IMR-90 (cell line): ENCODE results near the gene DCD. TPM values are rescaled to one million over a fixed set of nuclear protein-coding genes. Genes with fewer than 3 reads are reported as not detected.

Source experiments
- ATAC-seq: fragments of 200-7000 bp; cut with Tn5 transposase; 2 replicates; pipeline ENCODE4 v1.9.1; 2020; ENCODE audit warnings: low read depth, mild to moderate bottlenecking, moderate library complexity
- BruUV-seq: library from RNA; stranded (reverse); fragments of 400-500 nt; replicated peaks from 2 replicates; lab custom pipeline; 2021; lab: Mats Ljungman, UMichigan
- CTCF ChIA-PET: fragments of 300-600 bp; formaldehyde crosslinking; extraction: SDS; loops from one replicate; lab custom pipeline; 2021; ENCODE audit warnings: antibody characterized with exemption; lab: Yijun Ruan, JAX
- POLR2A ChIA-PET: fragments of 300-600 bp; sonication (Branson Sonifier 250); formaldehyde crosslinking; loops from one replicate; lab custom pipeline; 2022; ENCODE audit warnings: antibody characterized with exemption; ENCODE audit not compliant: unreplicated experiment; lab: Charles Lee
- DNase-seq: peaks from one replicate; pipeline ENCODE4 v3.0.0; 2013
- H2AFZ ChIP-seq: replicated peaks from 2 replicates; pipeline ENCODE3; 2013; ENCODE audit warnings: low read length, mild to moderate bottlenecking; ENCODE audit not compliant: poor library complexity
- H2AK5ac ChIP-seq: 2 replicates; pipeline ENCODE4 v1.6.1; 2013; ENCODE audit warnings: low read depth, low read length, inconsistent platforms
- H2AK9ac ChIP-seq: replicated peaks from 2 replicates; pipeline ENCODE3; 2013; ENCODE audit warnings: mild to moderate bottlenecking, low read depth, low read length, moderate library complexity; ENCODE audit not compliant: poor library complexity
- H2BK120ac ChIP-seq: 2 replicates; pipeline ENCODE4 v1.6.1; 2013; ENCODE audit warnings: low read depth, low read length, inconsistent platforms
- H2BK15ac ChIP-seq: 3 replicates; pipeline ENCODE4 v1.6.1; 2013; ENCODE audit warnings: low read depth, low read length, inconsistent platforms
- H2BK20ac ChIP-seq: 2 replicates; pipeline ENCODE4 v1.6.1; 2013; ENCODE audit warnings: low read depth, mild to moderate bottlenecking, inconsistent platforms, low read length, moderate library complexity
- H2BK5ac ChIP-seq: 2 replicates; pipeline ENCODE4 v1.6.1; 2013; ENCODE audit warnings: mild to moderate bottlenecking, low read depth, low read length, inconsistent platforms; ENCODE audit not compliant: poor library complexity, severe bottlenecking
- H3K14ac ChIP-seq: replicated peaks from 2 replicates; pipeline ENCODE4 v1.6.1; 2013; ENCODE audit warnings: low read depth, low read length, inconsistent platforms
- H3K18ac ChIP-seq: 2 replicates; pipeline ENCODE4 v1.6.1; 2013; ENCODE audit warnings: low read depth, low read length, control low read depth
- H3K23ac ChIP-seq: 2 replicates; pipeline ENCODE4 v1.6.1; 2013; ENCODE audit warnings: low read depth, low read length, inconsistent platforms
- H3K27ac ChIP-seq: 2 replicates; pipeline ENCODE4 v1.5.1; 2013; ENCODE audit warnings: mild to moderate bottlenecking, control low read depth, low read length; ENCODE audit not compliant: insufficient read depth
- H3K27me3 ChIP-seq: 2 replicates; pipeline ENCODE4 v1.6.1; 2013; ENCODE audit warnings: low read length; ENCODE audit not compliant: control insufficient read depth, insufficient read depth
- H3K36me3 ChIP-seq: 2 replicates; pipeline ENCODE4 v1.6.1; 2013; ENCODE audit warnings: low read length, mixed read lengths; ENCODE audit not compliant: control insufficient read depth, insufficient read depth
- H3K4ac ChIP-seq: 2 replicates; pipeline ENCODE4 v1.6.1; 2013; ENCODE audit warnings: low read depth, low read length, inconsistent platforms
- H3K4me1 ChIP-seq: 2 replicates; pipeline ENCODE4 v1.6.1; 2013; ENCODE audit warnings: low read length, mixed read lengths; ENCODE audit not compliant: control insufficient read depth, insufficient read depth
- H3K4me2 ChIP-seq: 2 replicates; pipeline ENCODE4 v1.6.1; 2013; ENCODE audit warnings: low read depth, mild to moderate bottlenecking, control low read depth, low read length, moderate library complexity
- H3K4me3 ChIP-seq: 2 replicates; pipeline ENCODE4 v1.5.1; 2013; ENCODE audit warnings: low read depth, mild to moderate bottlenecking, control low read depth, low read length, moderate library complexity; ENCODE audit not compliant: insufficient read depth
- H3K56ac ChIP-seq: 2 replicates; pipeline ENCODE4 v1.6.1; 2013; ENCODE audit warnings: low read length, inconsistent platforms; ENCODE audit not compliant: insufficient read depth; ENCODE audit errors: extremely low read depth
- H3K79me1 ChIP-seq, 2 experiments: 2 replicates each; pipeline ENCODE4 v1.6.1; 2013; ENCODE audit warnings: low read length in 2 of 2, inconsistent platforms in 1 of 2, low read depth in 1 of 2
- H3K9ac ChIP-seq: 2 replicates; pipeline ENCODE4 v1.6.1; 2013; ENCODE audit warnings: low read depth, low read length, control low read depth
- H3K9me1 ChIP-seq: 2 replicates; pipeline ENCODE4 v1.6.1; 2013; ENCODE audit warnings: low read length, inconsistent platforms; ENCODE audit not compliant: insufficient read depth
- H3K9me3 ChIP-seq: 2 replicates; pipeline ENCODE4 v1.6.1; 2013; ENCODE audit warnings: low read length; ENCODE audit not compliant: control insufficient read depth, insufficient read depth
- H4K20me1 ChIP-seq: 2 replicates; pipeline ENCODE4 v1.6.1; 2013; ENCODE audit warnings: low read length, inconsistent platforms; ENCODE audit not compliant: insufficient read depth
- H4K5ac ChIP-seq: 2 replicates; pipeline ENCODE4 v1.6.1; 2013; ENCODE audit warnings: mild to moderate bottlenecking, low read depth, low read length, control low read depth
- H4K8ac ChIP-seq, 2 experiments: 2 replicates each; pipeline ENCODE4 v1.6.1; 2013; ENCODE audit warnings: low read depth in 2 of 2, low read length in 2 of 2, control low read depth in 1 of 2, inconsistent platforms in 1 of 2
- H4K91ac ChIP-seq: 2 replicates; pipeline ENCODE4 v1.6.1; 2013; ENCODE audit warnings: low read depth, low read length, inconsistent platforms; ENCODE audit not compliant: insufficient read depth
- BHLHE40 ChIP-seq: fragments of 150-350 bp; IDR thresholded peaks from 2 replicates; pipeline ENCODE4 v1.6.1; 2016; ENCODE audit warnings: mild to moderate bottlenecking, low read depth, low read length
- MAZ ChIP-seq: IDR thresholded peaks from 2 replicates; pipeline ENCODE4 v1.6.1; 2012; ENCODE audit warnings: low read depth, mild to moderate bottlenecking, low read length, improper control_type of control experiment, moderate library complexity, borderline replicate concordance
- MXI1 ChIP-seq: IDR thresholded peaks from 2 replicates; pipeline ENCODE4 v1.6.1; 2012; ENCODE audit warnings: low read depth, mild to moderate bottlenecking, low read length, moderate library complexity, borderline replicate concordance
- POLR2A ChIP-seq: IDR thresholded peaks from 2 replicates; pipeline ENCODE4 v1.6.1; 2012; ENCODE audit warnings: mild to moderate bottlenecking, low read depth, low read length
- RAD21 ChIP-seq: IDR thresholded peaks from 2 replicates; pipeline ENCODE4 v1.6.1; 2012; ENCODE audit warnings: low read length, improper control_type of control experiment
- RCOR1 ChIP-seq: IDR thresholded peaks from 2 replicates; pipeline ENCODE4 v1.6.1; 2012; ENCODE audit warnings: mild to moderate bottlenecking, low read length, improper control_type of control experiment; ENCODE audit not compliant: insufficient replicate concordance
- RFX5 ChIP-seq: IDR thresholded peaks from 2 replicates; pipeline ENCODE4 v1.8.0; 2012; ENCODE audit warnings: low read depth, mild to moderate bottlenecking, low read length, moderate library complexity
- WGBS, 2 experiments: methylation state at CpG; one replicate each; pipeline versions ENCODE4 v1.1.5 to v1.1.7; 2013; ENCODE audit warnings: missing lambda C conversion rate in 2 of 2; ENCODE audit not compliant: insufficient read length in 1 of 2; ENCODE audit errors: extremely low coverage in 2 of 2; 5-methylcytosine and 5-hydroxymethylcytosine counted together
- dilution Hi-C: fragments of 300-500 bp; cut with HindIII; formaldehyde crosslinking; loops from one replicate; pipeline ENCODE4 v1.14.3; 2018; ENCODE audit warnings: low sequenced_read_pairs; ENCODE audit not compliant: unreplicated experiment
- in situ Hi-C: fragments of 300-500 bp; cut with MboI; formaldehyde crosslinking; loops from 3 replicates; pipeline ENCODE4 v1.14.3; 2019; ENCODE audit warnings: low sequenced_read_pairs, inconsistent platforms, mixed read lengths
- intact Hi-C: fragments of 100-400 bp; cut with micrococcal nuclease; formaldehyde crosslinking; loops from 2 replicates; pipeline ENCODE4 v1.10.0; 2022
- polyA plus RNA-seq, 3 experiments: library from polyadenylated mRNA; depleted of rRNA; stranded (reverse); fragments of >200 nt; gene quantifications; 2 replicates each; pipeline ENCODE4 v1.2.3, GENCODE V29; 2012; ENCODE audit warnings: low replicate concordance in 1 of 3
- total RNA-seq: library from RNA; depleted of rRNA; stranded (reverse); fragments of >200 nt; gene quantifications from 2 replicates; pipeline ENCODE4 v1.2.3, GENCODE V29; 2012

The DCD gene
- total and polyA plus RNA-seq, 2 of the 4 experiments (the other 2 are of a cell fraction), result not detected

- Histone ChIP-seq H4K5ac (no peak within 1 kb of the TSS), H4K20me1 (no peaks in the 10 kb centered on the region), H2AFZ (no peak within 1 kb of the TSS), H2AK9ac (no peak within 1 kb of the TSS), H3K4me3 (no peak within 1 kb of the TSS), H3K36me3 (no peaks in the 10 kb centered on the region), H3K23ac (no peak within 1 kb of the TSS), H3K79me1 (no peaks in the 10 kb centered on the region), H3K4ac (no peak within 1 kb of the TSS), H4K8ac (no peak within 1 kb of the TSS), H2BK120ac (no peak within 1 kb of the TSS), H3K9ac (no peak within 1 kb of the TSS), H2BK15ac (no peak within 1 kb of the TSS), H3K56ac (no peak within 1 kb of the TSS), H3K18ac (no peak within 1 kb of the TSS), H3K27ac (no peak within 1 kb of the TSS), H3K9me3 (no peaks in the 10 kb centered on the region), H4K91ac (no peak within 1 kb of the TSS), H3K4me2 (no peak within 1 kb of the TSS), H3K9me1 (no peaks in the 10 kb centered on the region), H3K14ac (no peak within 1 kb of the TSS), H3K27me3 (no peaks in the 10 kb centered on the region), H2AK5ac (no peak within 1 kb of the TSS), H2BK20ac (no peak within 1 kb of the TSS), H3K4me1 (no peaks in the 10 kb centered on the region), H2BK5ac (no peak within 1 kb of the TSS)
- in situ Hi-C loops (no loop called here), dilution Hi-C loops (no loop called here), intact Hi-C loops (no loop called here)
- WGBS, 2 experiments, result no CpG with 5 or more reads among the region's 2 CpGs
- ChIA-PET CTCF (no interaction called here), POLR2A (no interaction called here)
- ATAC-seq (no peak), DNase-seq (no peak)
- no TSS peak for BruUV-seq
- TF ChIP-seq MAZ (no peak), BHLHE40 (no peak), POLR2A (no peak), RAD21 (no peak), MXI1 (no peak), RCOR1 (no peak), RFX5 (no peak)
Observed at GRCh38 chr12:54634795-54635194, 13.4 kb downstream of the DCD start, which contains the start of gene LACRT. TSS of gene LACRT (minus strand) at chr12:54634895. CDS start at chr12:54634841, 54 bp downstream.
